GM12865 (cell line): ENCODE results near the gene SDHAF4.
A peak's percentile ranks its signal among the peaks of the same experiment; 100 is the strongest.

Experiments
- DNase-seq: peaks from one replicate; pipeline ENCODE4 v3.0.0; 2010; ENCODE audit warnings: low read depth
- H3K4me3 ChIP-seq: 2 replicates; pipeline ENCODE4 v1.5.1; 2011; ENCODE audit warnings: mild to moderate bottlenecking, low read depth, low read length, control low read depth
- CTCF ChIP-seq: IDR thresholded peaks from 2 replicates; pipeline ENCODE4 v1.5.1; 2011; ENCODE audit warnings: low read length, control low read depth, low read depth, inconsistent platforms; ENCODE audit not compliant: insufficient read depth; ENCODE audit errors: missing control alignments

The SDHAF4 gene

DNA sequence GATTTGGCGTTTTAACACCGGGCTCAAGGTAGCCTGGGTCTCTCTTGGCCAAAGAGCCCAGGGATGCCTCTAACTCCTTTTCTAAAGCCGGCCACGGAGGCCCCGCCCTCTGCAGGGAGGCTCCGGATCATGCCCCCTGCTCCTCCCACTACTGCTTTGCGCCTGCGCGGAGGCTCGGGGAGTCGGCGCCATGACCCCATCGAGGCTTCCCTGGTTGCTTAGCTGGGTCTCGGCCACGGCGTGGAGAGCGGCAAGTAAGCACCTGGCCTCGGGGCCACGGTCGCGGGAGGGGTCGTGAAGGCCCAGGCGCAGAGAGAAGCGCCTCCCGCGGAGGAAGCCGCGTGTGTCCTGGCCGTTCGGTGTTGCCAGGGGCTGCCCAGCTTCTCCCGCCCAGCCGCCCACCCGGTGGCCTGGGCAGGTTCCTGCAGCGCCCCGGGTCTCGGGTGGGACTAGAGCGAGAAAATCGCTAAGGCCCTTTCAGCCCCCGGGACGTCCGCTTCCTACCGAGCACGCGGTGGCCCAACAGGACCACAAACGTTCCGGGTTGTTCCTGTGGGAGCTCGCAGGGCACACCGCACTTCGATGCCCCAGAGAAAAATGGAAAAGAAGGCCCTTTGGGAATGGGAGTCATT, at the start of gene SDHAF4:
TSS of gene SDHAF4 (plus strand) at position 180 of the 632 bp plus-strand sequence. CDS start at position 191, 11 bp downstream.
- peak; percentile 7 for TF ChIP-seq CTCF

DNA sequence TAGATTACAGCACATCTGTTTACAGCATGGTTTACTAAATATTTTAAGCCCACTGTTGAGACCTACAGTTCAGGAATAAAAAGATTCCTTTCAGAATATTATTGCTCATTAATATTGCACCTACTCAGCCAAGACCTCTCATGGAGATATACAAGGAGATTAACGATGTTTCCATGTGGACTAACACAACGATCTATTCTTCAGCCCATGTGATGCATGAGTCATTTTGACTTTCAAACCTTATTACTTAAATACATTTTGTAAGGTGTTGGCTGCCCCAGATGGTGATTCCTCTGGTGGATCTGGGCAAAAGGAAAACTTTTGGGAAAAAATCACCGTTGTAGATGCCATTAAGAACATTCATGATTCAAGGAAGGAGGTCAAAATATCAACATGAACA, 48.0 kb upstream of the SDHAF4 start:
- H3K4me3 ChIP-seq: no peak overlapping the region
- no peak for DNase-seq
- no peak for TF ChIP-seq CTCF

More for the DNA sequence above, at the start of gene SDHAF4:
- DNase-seq: peak; percentile 94
- H3K4me3 ChIP-seq: peak within 1 kb of the TSS; percentile 91

DNA sequence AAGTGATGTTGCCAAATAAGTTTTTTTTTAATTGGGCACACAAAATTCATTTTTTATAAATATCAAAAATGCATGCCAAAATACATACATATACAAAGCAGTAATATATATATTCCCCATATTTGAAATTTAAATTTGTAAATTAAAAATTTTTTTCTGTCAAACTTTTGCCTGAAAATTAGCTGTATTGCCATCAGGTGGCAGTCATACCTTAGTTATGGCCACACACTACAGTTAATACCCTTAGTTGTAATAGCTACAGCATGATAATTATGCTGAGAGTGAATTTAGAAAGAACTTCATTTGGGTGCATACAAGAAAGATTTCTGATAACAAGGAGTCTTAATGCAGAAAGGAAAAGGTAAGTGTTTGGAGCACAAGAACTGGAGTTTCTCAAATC, 46.2 kb upstream of the SDHAF4 start:
- TF ChIP-seq CTCF: peak; percentile 41
- H3K4me3 ChIP-seq: no peak overlapping the region
- peak; percentile 30 for DNase-seq

GRCh38 chr6:70524721-70525286, 41.9 kb upstream of the SDHAF4 start:
- TF ChIP-seq CTCF: no peak
- DNase-seq: no peak
- no peak overlapping the region for H3K4me3 ChIP-seq

- no peak for TF ChIP-seq CTCF
- no peak overlapping the region for H3K4me3 ChIP-seq
- no peak for DNase-seq
These were observed 39.5 kb upstream of the SDHAF4 start for GRCh38 chr6:70527071-70527737.

- TF ChIP-seq CTCF: no peak
These were observed 36.7 kb upstream of the SDHAF4 start for GRCh38 chr6:70530023-70530422.

More at GRCh38 chr6:70530023-70530422, 36.7 kb upstream of the SDHAF4 start:
- no peak overlapping the region for H3K4me3 ChIP-seq
- no peak for DNase-seq
